Right hindlimb (tissue), 1 donor: Measurements from ENCODE around the gene MINDY1.
A peak's percentile ranks its signal among the peaks of the same experiment; 100 is the strongest.

Experiments used
- DNase-seq: peaks from one replicate; pipeline ENCODE4 v3.0.0-alpha.2; 2018

Gene MINDY1

GRCh38 chr1:150981805-150982712 lies 24.6 kb downstream of the MINDY1 start, which contains the start of gene ANXA9:
ANXA9 (plus strand) TSS chr1:150982292; CDS start chr1:150983106, 814 bp downstream.
- DNase-seq = no peak

- DNase-seq = no peak
Observed at GRCh38 chr1:150981177-150981804, 25.4 kb downstream of the MINDY1 start.

- DNase-seq = peak; percentile 90
Observed at GRCh38 chr1:150979092-150980056, 27.3 kb downstream of the MINDY1 start.

GRCh38 chr1:150976879-150977694 lies 29.6 kb downstream of the MINDY1 start:
- no peak for DNase-seq

- no peak for DNase-seq
Observed at GRCh38 chr1:150976401-150976821, 30.3 kb downstream of the MINDY1 start.

GRCh38 chr1:150974580-150975478 lies 31.9 kb downstream of the MINDY1 start, which contains the start of gene CERS2:
CERS2 (minus strand) TSS chr1:150974835; CDS start chr1:150969090, 5,745 bp downstream.
- DNase-seq = peak; percentile 90

- peak; percentile 64 for DNase-seq
Observed at GRCh38 chr1:150973836-150974579, 32.7 kb downstream of the MINDY1 start.

- DNase-seq = no peak
Observed at GRCh38 chr1:150973258-150973835, 33.4 kb downstream of the MINDY1 start.

- DNase-seq = no peak
Observed at GRCh38 chr1:150972417-150972940, 34.2 kb downstream of the MINDY1 start.

GRCh38 chr1:150971583-150972416 lies 34.9 kb downstream of the MINDY1 start:
- DNase-seq = no peak

- no peak for DNase-seq
Observed at GRCh38 chr1:150970808-150971582, 35.7 kb downstream of the MINDY1 start.

GRCh38 chr1:150969626-150970025 lies 37.1 kb downstream of the MINDY1 start:
- DNase-seq = no peak

GRCh38 chr1:150968491-150968890 lies 38.2 kb downstream of the MINDY1 start:
- no peak for DNase-seq

GRCh38 chr1:150967936-150968335 lies 38.8 kb downstream of the MINDY1 start:
- DNase-seq = no peak

GRCh38 chr1:150966011-150966410 lies 40.7 kb downstream of the MINDY1 start:
- no peak for DNase-seq

- no peak for DNase-seq
Observed at GRCh38 chr1:150965605-150966004, 41.1 kb downstream of the MINDY1 start.

GRCh38 chr1:150964164-150964489 lies 42.6 kb downstream of the MINDY1 start:
- DNase-seq = no peak
